ENCODE results near the gene TACO1. TPM values are rescaled to one million over a fixed set of nuclear protein-coding genes. Genes with fewer than 3 reads are reported as not detected.
A peak's percentile ranks its signal among the peaks of the same experiment; 100 is the strongest.

TACO1 gene
- total RNA-seq (2021), result 38.7 and 39.0 TPM in 2 replicates
- percentile 71 among the genes with signal in this experiment for Bru-seq, nascent RNA
- BruChase-seq, experiment 1, labeled RNA remaining after a 2-hour chase, result percentile 69 among the genes with signal in this experiment
- percentile 75 among the genes with signal in this experiment for BruChase-seq, experiment 2, labeled RNA remaining after a 6-hour chase
- long read RNA-seq, transcript TACO1-201 (5 exons, 1,469 nt), result major isoform, 105 of 118 reads
- long read RNA-seq, partial matches to known transcripts, result 2 of 118 reads
- long read RNA-seq, other reads (novel, unspliced or antisense), result 10 of 118 reads

DNA sequence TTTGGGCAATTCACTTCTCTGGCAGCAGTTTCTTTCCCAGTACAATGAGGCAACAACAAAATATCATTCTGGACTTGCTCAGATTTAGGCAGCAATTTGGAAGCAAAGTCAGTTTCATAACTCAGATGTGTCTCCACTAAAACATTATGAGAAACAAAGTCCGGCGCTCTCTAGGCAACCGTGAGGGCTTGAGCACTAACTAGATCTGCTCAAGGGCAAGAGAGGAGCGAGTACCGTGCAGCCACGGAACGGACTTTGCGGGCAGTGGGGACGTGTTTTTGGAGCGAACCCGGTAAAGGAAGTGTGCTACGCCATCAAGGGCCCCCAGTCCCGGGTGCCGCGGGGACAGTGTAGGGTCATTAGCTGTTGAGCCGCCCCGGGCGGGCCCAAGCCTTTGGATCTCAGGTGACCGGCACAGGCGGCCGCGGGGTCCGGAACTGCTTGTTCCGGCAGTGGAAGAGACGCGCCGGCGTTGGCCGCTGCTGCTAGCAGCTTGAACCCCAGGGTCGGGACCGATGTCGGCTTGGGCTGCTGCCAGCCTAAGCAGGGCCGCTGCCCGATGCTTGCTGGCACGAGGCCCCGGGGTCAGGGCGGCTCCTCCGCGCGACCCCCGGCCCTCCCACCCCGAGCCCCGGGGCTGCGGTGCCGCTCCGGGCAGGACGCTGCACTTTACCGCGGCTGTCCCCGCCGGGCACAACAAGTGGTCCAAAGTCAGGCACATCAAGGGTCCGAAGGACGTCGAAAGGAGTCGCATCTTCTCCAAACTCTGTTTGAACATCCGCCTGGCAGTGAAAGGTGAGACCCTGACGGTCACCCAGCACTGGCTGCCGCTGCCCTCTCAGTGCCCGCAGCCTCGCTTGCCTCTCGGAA is at the start of gene TACO1:
Gene TACO1 (plus strand): TSS at position 327 of the 870 bp plus-strand sequence. CDS start 189 bp downstream, at position 516.
- BruUV-seq (replicated peaks), result no TSS peak
- ChIA-PET POLR2A (ENCODE audit: low non-redundant PET) (no interaction called here), CTCF (no interaction called here)
- Histone ChIP-seq H3K36me3 (ENCODE audit: insufficient read depth, low read length, poor library complexity, severe bottlenecking) (peaks cover 14% of the 10 kb centered on the region), H3K9me3 (ENCODE audit: low read depth, low read length, poor library complexity, severe bottlenecking) (no peaks in the 10 kb centered on the region), H3K4me1 (ENCODE audit: insufficient read depth, low read length, poor library complexity, severe bottlenecking) (peaks cover 11% of the 10 kb centered on the region), H3K27ac (ENCODE audit: low read depth, low read length, poor library complexity, severe bottlenecking) (peak within 1 kb of the TSS; percentile 83), H3K4me3 (ENCODE audit: low read depth, low read length, poor library complexity, severe bottlenecking) (peak within 1 kb of the TSS; percentile 82), H3K27me3 (replicated peaks; ENCODE audit: insufficient read depth, low read depth, low read length, poor library complexity) (no peaks in the 10 kb centered on the region)
- intact Hi-C loops (cut with micrococcal nuclease; ENCODE audit: unreplicated experiment), result no loop called here
- DNase-seq (ENCODE audit: low spot score), result peak; percentile 87
- no peak for TF ChIP-seq EZH2 (IDR thresholded peaks at IDR 0.05; ENCODE audit: borderline replicate concordance, low read depth, low read length, poor library complexity, severe bottlenecking)
- TF ChIP-seq, protein P1, sequence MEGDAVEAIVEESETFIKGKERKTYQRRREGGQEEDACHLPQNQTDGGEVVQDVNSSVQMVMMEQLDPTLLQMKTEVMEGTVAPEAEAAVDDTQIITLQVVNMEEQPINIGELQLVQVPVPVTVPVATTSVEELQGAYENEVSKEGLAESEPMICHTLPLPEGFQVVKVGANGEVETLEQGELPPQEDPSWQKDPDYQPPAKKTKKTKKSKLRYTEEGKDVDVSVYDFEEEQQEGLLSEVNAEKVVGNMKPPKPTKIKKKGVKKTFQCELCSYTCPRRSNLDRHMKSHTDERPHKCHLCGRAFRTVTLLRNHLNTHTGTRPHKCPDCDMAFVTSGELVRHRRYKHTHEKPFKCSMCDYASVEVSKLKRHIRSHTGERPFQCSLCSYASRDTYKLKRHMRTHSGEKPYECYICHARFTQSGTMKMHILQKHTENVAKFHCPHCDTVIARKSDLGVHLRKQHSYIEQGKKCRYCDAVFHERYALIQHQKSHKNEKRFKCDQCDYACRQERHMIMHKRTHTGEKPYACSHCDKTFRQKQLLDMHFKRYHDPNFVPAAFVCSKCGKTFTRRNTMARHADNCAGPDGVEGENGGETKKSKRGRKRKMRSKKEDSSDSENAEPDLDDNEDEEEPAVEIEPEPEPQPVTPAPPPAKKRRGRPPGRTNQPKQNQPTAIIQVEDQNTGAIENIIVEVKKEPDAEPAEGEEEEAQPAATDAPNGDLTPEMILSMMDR (conservative IDR thresholded peaks at IDR 0.05; ENCODE audit: low read depth, low read length), result no peak

DNA sequence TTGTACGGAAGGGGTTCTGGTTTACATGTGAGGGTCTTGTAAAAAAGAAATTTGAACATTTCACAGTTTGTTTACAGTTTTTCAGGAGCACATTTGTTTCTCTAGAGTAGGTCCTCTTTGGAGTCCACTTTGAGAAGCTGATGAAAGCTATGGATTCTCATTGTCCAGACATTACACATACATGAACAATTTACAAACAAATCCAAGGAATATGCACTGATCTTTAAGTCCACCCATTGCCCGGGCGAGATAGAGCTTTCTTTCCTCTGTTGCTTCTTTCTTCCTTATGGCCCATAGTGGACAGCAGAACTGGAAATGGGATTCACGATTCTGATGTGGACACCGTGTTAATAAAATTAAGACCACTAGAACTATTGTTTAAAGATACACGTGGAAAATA is 48.5 kb upstream of the TACO1 start:
- Histone ChIP-seq H3K27me3 (replicated peaks; ENCODE audit: insufficient read depth, low read depth, low read length, poor library complexity) (no peaks in the 10 kb centered on the region), H3K9me3 (ENCODE audit: low read depth, low read length, poor library complexity, severe bottlenecking) (no peaks in the 10 kb centered on the region), H3K4me3 (ENCODE audit: low read depth, low read length, poor library complexity, severe bottlenecking) (peak overlapping the region; percentile 90), H3K27ac (ENCODE audit: low read depth, low read length, poor library complexity, severe bottlenecking) (peak overlapping the region; percentile 91), H3K36me3 (ENCODE audit: insufficient read depth, low read length, poor library complexity, severe bottlenecking) (no peaks in the 10 kb centered on the region), H3K4me1 (ENCODE audit: insufficient read depth, low read length, poor library complexity, severe bottlenecking) (peaks cover 4% of the 10 kb centered on the region)
- no peak for DNase-seq (ENCODE audit: low spot score)
- no TSS peak for BruUV-seq (replicated peaks)
- ChIA-PET POLR2A (ENCODE audit: low non-redundant PET) (no interaction called here), CTCF (no interaction called here)
- intact Hi-C loops (cut with micrococcal nuclease; ENCODE audit: unreplicated experiment), result no loop called here
- TF ChIP-seq, protein P1 (conservative IDR thresholded peaks at IDR 0.05; ENCODE audit: low read depth, low read length), result no peak
- TF ChIP-seq EZH2 (IDR thresholded peaks at IDR 0.05; ENCODE audit: borderline replicate concordance, low read depth, low read length, poor library complexity, severe bottlenecking), result no peak

GRCh38 chr17:63555500-63556156 is 45.1 kb upstream of the TACO1 start:
- TF ChIP-seq EZH2 (IDR thresholded peaks at IDR 0.05; ENCODE audit: borderline replicate concordance, low read depth, low read length, poor library complexity, severe bottlenecking), result no peak
- TF ChIP-seq, protein P1 (conservative IDR thresholded peaks at IDR 0.05; ENCODE audit: low read depth, low read length), result no peak
- intact Hi-C loops (cut with micrococcal nuclease; ENCODE audit: unreplicated experiment), result no loop called here
- DNase-seq (ENCODE audit: low spot score), result no peak
- H3K4me3 ChIP-seq (ENCODE audit: low read depth, low read length, poor library complexity, severe bottlenecking), result no peak overlapping the region
- H3K4me1 ChIP-seq (ENCODE audit: insufficient read depth, low read length, poor library complexity, severe bottlenecking), result no peaks in the 10 kb centered on the region
- CTCF ChIA-PET, result no interaction called here
- no peak overlapping the region for H3K27ac ChIP-seq (ENCODE audit: low read depth, low read length, poor library complexity, severe bottlenecking)
- H3K27me3 ChIP-seq (replicated peaks; ENCODE audit: insufficient read depth, low read depth, low read length, poor library complexity), result no peaks in the 10 kb centered on the region
- H3K9me3 ChIP-seq (ENCODE audit: low read depth, low read length, poor library complexity, severe bottlenecking), result no peaks in the 10 kb centered on the region
- no TSS peak for BruUV-seq (replicated peaks)
- H3K36me3 ChIP-seq (ENCODE audit: insufficient read depth, low read length, poor library complexity, severe bottlenecking), result no peaks in the 10 kb centered on the region
- POLR2A ChIA-PET (ENCODE audit: low non-redundant PET), result no interaction called here
